IMR-90 (cell line): ENCODE measurements around the gene GAD2.

ENCODE experiments used
- BHLHE40 ChIP-seq: fragments of 150-350 bp; IDR thresholded peaks from 2 replicates; pipeline ENCODE4 v1.6.1; 2016; ENCODE audit warnings: mild to moderate bottlenecking, low read depth, low read length
- CEBPB ChIP-seq: IDR thresholded peaks from 2 replicates; pipeline ENCODE4 v1.6.1; 2012; ENCODE audit warnings: low read depth, low read length, improper control_type of control experiment
- CHD1 ChIP-seq: IDR thresholded peaks from 2 replicates; pipeline ENCODE4 v1.6.1; 2012; ENCODE audit warnings: low read depth, low read length, improper control_type of control experiment
- CTCF ChIP-seq: conservative IDR thresholded peaks from 2 replicates; pipeline ENCODE4 v1.5.1; 2012; ENCODE audit warnings: mild to moderate bottlenecking, low read depth, low read length, improper control_type of control experiment
- ELK1 ChIP-seq: fragments of 150-350 bp; IDR thresholded peaks from 2 replicates; pipeline ENCODE4 v1.6.1; 2016; ENCODE audit warnings: low read depth, mild to moderate bottlenecking, low read length, moderate library complexity, borderline replicate concordance
- FOS ChIP-seq: fragments of 150-350 bp; IDR thresholded peaks from 2 replicates; pipeline ENCODE4 v1.6.1; 2016; ENCODE audit warnings: low read depth, low read length
- MAZ ChIP-seq: IDR thresholded peaks from 2 replicates; pipeline ENCODE4 v1.6.1; 2012; ENCODE audit warnings: low read depth, mild to moderate bottlenecking, low read length, improper control_type of control experiment, moderate library complexity, borderline replicate concordance
- POLR2A ChIP-seq: IDR thresholded peaks from 2 replicates; pipeline ENCODE4 v1.6.1; 2012; ENCODE audit warnings: mild to moderate bottlenecking, low read depth, low read length
- RAD21 ChIP-seq: IDR thresholded peaks from 2 replicates; pipeline ENCODE4 v1.6.1; 2012; ENCODE audit warnings: low read length, improper control_type of control experiment
- RFX5 ChIP-seq: IDR thresholded peaks from 2 replicates; pipeline ENCODE4 v1.8.0; 2012; ENCODE audit warnings: low read depth, mild to moderate bottlenecking, low read length, moderate library complexity

- TF ChIP-seq CEBPB (no peak), CTCF (no peak), RAD21 (no peak), MAZ (no peak), BHLHE40 (no peak), ELK1 (no peak), RFX5 (no peak), POLR2A (no peak), CHD1 (no peak), FOS (no peak)
These were observed 106.6 kb downstream of the GAD2 start for GRCh38 chr10:26323219-26323618.
